ENCODE data around the gene SYNC. TPM values are rescaled to one million over a fixed set of nuclear protein-coding genes. Genes with fewer than 3 reads are reported as not detected.
A peak's percentile ranks its signal among the peaks of the same experiment; 100 is the strongest.
"Not testable (repeated sequence)": the region's sequence is repeated elsewhere in the genome, so short reads cannot be mapped to it uniquely, and the experiment has no call there.

SYNC gene
- total RNA-seq, 2 experiments from 2014 or later = not detected

DNA sequence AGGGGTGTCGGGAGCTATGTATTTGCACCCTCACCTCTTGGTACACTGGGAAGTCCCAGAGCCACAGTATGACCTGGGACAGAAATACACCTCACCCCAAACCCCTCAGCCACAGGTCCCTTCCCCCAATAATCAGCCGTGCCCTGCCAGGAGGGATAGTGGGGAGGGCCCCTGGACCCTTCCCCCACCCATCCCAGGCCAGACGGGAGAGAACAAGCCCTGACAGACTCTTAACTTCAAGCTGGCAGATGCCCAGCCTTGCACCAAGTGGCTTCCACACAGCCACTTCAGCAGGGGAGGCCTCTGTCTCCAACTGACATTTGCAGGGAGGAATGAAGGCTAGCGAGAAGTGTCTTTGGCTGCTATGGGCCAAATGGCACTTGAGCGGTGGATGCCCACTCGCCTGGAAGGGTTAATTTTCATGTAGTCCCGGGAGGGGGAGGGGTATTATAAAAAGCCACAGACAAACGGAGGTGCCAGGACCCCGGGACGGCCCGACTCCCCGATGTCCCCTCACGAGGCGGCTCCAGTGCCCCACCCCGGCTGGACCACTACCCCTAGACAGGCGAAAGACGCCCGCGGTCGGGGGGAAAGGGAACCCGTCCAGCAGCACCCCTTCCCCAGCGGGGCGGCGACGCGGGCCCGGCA is 495 bp downstream of the SYNC start:
- CTCF ChIA-PET = interaction anchor here (2.1 kb wide), 1 partner anchor 10 kb away, joined by 9 read pairs; no protein-coding TSS in a partner anchor
- Mint-ChIP-seq H3K4me3 (no peak overlapping the region), H3K36me3 (no peaks in the 10 kb centered on the region), H3K4me1 (ENCODE audit: low read depth) (peaks cover 9% of the 10 kb centered on the region), H3K27me3 (peaks cover 29% of the 10 kb centered on the region), H3K27ac (no peak overlapping the region), H3K9me3 (no peaks in the 10 kb centered on the region)
- intact Hi-C loops (cut with micrococcal nuclease) = no loop called here
- POLR2A ChIA-PET = no interaction called here
- DNase-seq = no peak

DNA sequence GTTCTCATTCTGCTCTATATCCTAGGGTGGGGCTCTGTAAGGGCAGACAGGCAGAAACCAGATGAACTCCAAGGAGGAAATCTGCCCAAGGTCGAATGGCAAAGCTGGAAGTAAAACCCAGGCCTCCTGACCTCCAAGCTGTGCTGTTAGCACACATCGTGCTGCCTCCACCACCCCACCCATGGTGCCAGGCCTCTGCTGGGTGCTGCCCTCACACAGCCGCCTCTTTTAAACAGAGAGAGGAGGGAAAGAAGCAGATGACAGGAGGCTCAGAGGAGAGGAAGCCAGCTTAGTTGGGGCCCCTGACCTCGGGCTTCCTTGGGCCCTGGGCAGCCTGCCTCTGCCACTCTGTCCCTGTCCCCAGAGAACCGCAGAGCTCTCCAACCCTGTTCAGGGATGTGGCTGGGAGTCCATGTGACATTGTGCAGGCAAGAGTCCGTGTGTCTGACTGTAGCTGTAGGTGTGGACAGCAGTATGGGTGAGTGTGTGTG is 1.1 kb downstream of the SYNC start:
- H3K27ac Mint-ChIP-seq = no peak overlapping the region
- H3K9me3 Mint-ChIP-seq = no peaks in the 10 kb centered on the region
- POLR2A ChIA-PET = no interaction called here
- no peak overlapping the region for H3K4me3 Mint-ChIP-seq
- intact Hi-C loops (cut with micrococcal nuclease) = no loop called here
- peaks cover 29% of the 10 kb centered on the region for H3K27me3 Mint-ChIP-seq
- CTCF ChIA-PET = interaction anchor here (0.6 to 2.1 kb wide), 2 partner anchors 11 to 176 kb away, joined by 3 to 9 read pairs; no protein-coding TSS in a partner anchor
- H3K4me1 Mint-ChIP-seq (ENCODE audit: low read depth) = peaks cover 9% of the 10 kb centered on the region
- DNase-seq = no peak
- H3K36me3 Mint-ChIP-seq = no peaks in the 10 kb centered on the region

DNA sequence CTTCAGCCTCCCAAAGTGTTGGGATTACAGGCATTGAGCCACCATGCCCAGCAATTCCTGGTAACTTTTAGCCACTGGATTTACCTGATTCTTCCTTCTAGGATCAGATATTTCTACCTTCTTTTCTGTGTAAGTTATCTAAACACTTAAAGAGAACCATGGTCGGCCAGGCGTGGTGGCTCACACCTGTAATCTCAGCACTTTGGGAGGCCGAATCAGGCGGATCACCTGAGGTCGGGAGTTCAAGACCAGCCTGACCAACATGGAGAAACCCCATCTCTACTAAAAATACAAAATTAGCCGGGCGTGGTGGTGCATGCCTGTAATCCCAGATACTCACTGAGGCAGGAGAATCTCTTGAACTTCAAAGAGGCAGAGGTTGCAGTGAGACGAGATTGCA is 5.6 kb downstream of the SYNC start:
- H3K27ac Mint-ChIP-seq; DNase-seq; intact Hi-C loops (cut with micrococcal nuclease); H3K36me3 Mint-ChIP-seq; H3K9me3 Mint-ChIP-seq; H3K4me1 Mint-ChIP-seq (ENCODE audit: low read depth); H3K27me3 Mint-ChIP-seq; CTCF ChIA-PET; POLR2A ChIA-PET; H3K4me3 Mint-ChIP-seq: not testable (repeated sequence)

DNA sequence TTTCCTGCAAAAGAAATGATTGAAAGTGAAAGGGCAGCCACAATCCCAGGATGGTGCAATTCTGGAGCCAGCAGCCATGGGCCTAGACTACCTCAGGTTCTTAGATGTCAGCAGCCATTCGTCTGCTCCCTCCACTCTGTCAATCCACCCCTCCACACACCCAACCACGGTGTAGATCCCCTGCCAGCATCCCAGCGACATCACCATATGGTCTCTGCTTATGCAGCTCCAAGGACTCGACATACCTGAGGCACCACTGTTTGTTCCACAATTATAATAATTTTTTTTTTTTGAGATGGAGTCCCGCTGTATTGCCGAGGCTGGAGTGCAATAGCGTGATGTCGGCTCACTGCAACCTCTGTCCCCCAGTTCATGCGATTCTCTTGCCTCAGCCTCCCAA is 6.5 kb downstream of the SYNC start:
- intact Hi-C loops (cut with micrococcal nuclease) = no loop called here
- H3K4me1 Mint-ChIP-seq (ENCODE audit: low read depth) = peaks cover 2% of the 10 kb centered on the region
- H3K27ac Mint-ChIP-seq = no peak overlapping the region

DNA sequence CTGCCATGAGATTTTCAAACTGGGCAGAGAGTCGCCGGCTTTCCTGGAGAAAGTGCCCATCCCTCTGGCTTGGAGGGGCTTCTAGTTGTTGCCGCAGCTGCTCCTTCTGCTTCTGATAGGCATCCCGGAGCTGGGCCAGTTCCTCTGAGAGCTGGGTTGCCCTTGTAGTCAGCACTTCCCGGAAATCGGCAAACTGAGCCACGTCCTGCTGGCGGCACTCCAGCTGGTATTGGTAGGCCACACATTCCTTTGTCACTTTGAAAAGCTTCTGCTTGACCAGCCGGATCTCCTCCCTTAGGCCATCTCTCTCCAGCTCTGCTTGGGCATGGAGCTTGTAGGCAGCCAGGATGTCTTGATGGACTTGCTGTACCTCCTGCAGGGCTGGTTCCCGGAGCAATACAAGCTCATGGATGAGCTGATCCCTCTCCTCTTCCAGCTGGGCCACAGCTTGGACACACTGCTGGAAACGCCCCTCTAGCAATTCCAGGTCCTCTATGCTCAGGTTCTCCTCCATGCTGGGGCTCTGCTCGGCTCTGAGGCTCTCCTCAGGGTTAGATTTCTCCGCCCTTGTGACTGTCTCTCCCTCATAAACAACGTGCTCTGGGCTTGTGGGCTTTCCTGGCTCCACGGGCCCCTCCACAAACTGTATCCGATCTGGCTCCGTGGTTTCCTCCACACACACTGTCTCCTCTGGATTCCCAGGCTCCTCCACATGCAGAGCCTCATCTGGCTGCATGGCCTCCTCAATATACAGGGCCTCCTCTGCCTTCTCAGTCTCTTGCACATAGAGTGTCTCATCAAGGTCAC is 7.3 kb downstream of the SYNC start:
- H3K4me1 Mint-ChIP-seq (ENCODE audit: low read depth) = peaks cover 2% of the 10 kb centered on the region
- no peak overlapping the region for H3K27ac Mint-ChIP-seq
- H3K4me3 Mint-ChIP-seq = no peak overlapping the region
- intact Hi-C loops (cut with micrococcal nuclease) = no loop called here
- no peaks in the 10 kb centered on the region for H3K9me3 Mint-ChIP-seq
- no peaks in the 10 kb centered on the region for H3K27me3 Mint-ChIP-seq
- no peaks in the 10 kb centered on the region for H3K36me3 Mint-ChIP-seq
- POLR2A ChIA-PET = no interaction called here
- CTCF ChIA-PET = interaction anchor here (0.6 to 1.4 kb wide), 3 partner anchors 17 to 817 kb away, joined by 3 to 5 read pairs (median 4); no protein-coding TSS in a partner anchor
- DNase-seq = no peak

More for the DNA sequence above, 6.5 kb downstream of the SYNC start:
- Mint-ChIP-seq H3K9me3 (no peaks in the 10 kb centered on the region), H3K27me3 (no peaks in the 10 kb centered on the region), H3K4me3 (no peak overlapping the region), H3K36me3 (no peaks in the 10 kb centered on the region)
- no peak for DNase-seq
- ChIA-PET POLR2A (no interaction called here), CTCF (interaction anchor here (0.6 to 1.4 kb wide), 2 partner anchors 16 to 818 kb away, joined by 3 to 5 read pairs; no protein-coding TSS in a partner anchor)

DNA sequence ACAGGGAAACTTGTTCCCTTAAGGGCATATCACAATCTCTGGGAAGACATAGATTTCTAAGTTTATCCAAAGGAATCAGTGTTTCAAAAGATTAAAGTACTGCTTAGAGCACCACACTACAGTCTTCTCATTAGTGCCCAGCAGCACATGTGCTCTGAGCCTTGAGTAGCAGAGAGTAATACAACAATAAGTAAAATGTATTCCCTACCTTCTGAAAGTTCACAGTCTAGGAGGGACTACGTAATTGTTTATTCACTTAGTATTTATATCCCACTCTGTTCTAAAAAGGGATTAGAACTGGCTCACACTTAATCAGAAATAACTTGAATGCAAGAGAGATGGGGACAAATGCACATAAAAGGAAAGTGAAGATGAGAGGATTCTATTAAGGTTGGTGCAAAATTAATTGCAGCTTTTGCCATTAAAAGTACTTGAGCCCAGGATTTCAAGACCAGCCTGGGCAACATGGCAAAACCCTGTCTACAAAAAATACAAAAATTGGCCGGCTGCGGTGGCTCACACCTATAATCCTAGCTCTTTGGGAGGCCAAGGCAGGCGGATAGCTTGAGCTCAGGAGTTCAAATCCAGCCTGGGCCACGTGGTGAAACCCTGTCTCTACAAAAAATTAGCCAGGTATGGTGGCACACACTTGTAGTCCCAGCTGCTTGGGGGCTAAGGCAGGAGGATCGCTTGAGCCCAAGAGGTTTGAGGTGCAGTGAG is 9.0 kb downstream of the SYNC start:
- POLR2A ChIA-PET = no interaction called here
- DNase-seq = no peak
- intact Hi-C loops (cut with micrococcal nuclease) = no loop called here
- no peak overlapping the region for H3K4me3 Mint-ChIP-seq
- no peaks in the 10 kb centered on the region for H3K9me3 Mint-ChIP-seq
- H3K4me1 Mint-ChIP-seq (ENCODE audit: low read depth) = peaks cover 2% of the 10 kb centered on the region
- CTCF ChIA-PET = interaction anchor here (0.8 kb wide), 1 partner anchor 19 kb away, joined by 3 read pairs; no protein-coding TSS in a partner anchor
- no peak overlapping the region for H3K27ac Mint-ChIP-seq
- H3K27me3 Mint-ChIP-seq = no peaks in the 10 kb centered on the region
- H3K36me3 Mint-ChIP-seq = no peaks in the 10 kb centered on the region

DNA sequence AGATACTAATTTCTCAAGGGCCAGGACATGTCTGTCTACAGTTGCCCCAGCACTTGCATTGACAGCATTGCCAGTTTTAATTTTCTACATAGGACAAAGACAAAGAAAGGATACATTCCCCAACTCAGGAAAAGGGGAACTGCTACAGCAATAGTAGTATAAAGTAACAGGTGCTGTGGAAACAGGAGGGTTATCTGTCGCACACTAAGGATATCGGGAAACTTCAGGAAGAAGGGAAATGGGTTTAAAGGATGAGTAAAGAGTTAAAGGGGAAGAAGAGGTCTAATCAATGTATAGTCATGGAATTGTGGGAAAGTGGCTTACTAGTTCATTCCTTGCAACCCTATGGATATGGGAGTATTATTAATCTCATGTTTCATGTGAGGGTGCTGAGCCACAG is 16.2 kb downstream of the SYNC start:
- POLR2A ChIA-PET = no interaction called here
- no peak for DNase-seq
- Mint-ChIP-seq H3K27me3 (no peaks in the 10 kb centered on the region), H3K27ac (peak overlapping the region; percentile 38), H3K9me3 (no peaks in the 10 kb centered on the region), H3K36me3 (peaks cover 20% of the 10 kb centered on the region), H3K4me1 (ENCODE audit: low read depth) (peaks cover 12% of the 10 kb centered on the region), H3K4me3 (no peak overlapping the region)
- intact Hi-C loops (cut with micrococcal nuclease) = no loop called here
- CTCF ChIA-PET = interaction anchor here (1.6 kb wide), 1 partner anchor 26 kb away, joined by 5 read pairs; no protein-coding TSS in a partner anchor

DNA sequence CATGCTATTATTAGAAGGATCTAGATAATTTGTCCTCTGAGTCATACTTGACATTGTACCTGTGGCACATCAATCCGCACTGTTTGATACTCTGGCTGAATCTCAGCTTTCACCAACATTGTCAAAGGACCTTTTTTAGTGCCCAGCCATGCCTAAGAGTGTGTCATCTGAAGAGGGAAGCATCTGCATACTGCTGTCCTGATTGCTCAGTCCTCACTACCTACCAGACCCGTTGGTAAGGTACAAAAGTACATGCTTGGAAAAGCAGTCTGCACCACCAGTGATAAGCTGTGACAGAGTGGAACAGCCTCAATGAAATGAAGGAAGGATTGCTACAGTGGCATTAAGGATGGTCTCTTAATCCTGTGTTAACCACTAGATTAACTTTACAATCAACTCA is 17.1 kb downstream of the SYNC start:
- Mint-ChIP-seq H3K36me3 (peaks cover 29% of the 10 kb centered on the region), H3K27me3 (no peaks in the 10 kb centered on the region), H3K9me3 (no peaks in the 10 kb centered on the region), H3K4me3 (no peak overlapping the region), H3K4me1 (ENCODE audit: low read depth) (peaks cover 12% of the 10 kb centered on the region), H3K27ac (no peak overlapping the region)
- POLR2A ChIA-PET = no interaction called here
- CTCF ChIA-PET = interaction anchor here (1.2 to 1.6 kb wide), 2 partner anchors 27 to 165 kb away, joined by 3 to 5 read pairs; no protein-coding TSS in a partner anchor
- no peak for DNase-seq
- intact Hi-C loops (cut with micrococcal nuclease) = no loop called here

DNA sequence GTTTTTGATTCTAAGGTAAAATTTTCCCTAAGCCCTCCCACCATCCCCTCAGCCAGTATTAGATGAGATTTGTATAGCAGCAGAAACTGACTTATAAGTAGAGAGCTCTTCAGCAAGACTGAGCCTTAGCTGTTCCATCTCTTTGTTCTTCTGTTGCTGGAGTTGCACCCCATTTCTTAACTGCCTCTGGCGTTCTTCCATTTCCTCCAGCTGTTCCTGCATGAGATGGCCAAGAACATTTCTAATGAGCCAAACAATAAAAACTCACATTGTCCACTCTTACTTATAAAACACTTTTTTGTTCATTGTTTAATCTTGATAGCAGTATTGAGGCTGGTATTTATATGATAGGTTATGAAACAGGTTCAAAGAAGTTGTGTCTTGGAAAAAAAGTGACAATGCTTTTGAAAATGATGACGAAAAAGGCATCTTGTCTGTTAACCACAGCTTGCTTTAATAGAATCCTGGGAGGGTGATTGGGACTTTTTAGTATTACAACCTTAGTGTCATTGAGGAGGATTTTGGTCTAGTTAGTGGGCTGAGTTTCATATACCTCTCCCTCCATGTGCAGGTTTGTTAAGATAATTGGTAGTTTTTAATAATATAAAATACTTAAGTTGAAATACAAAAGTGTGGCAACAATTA is 18.3 kb downstream of the SYNC start:
- intact Hi-C loops (cut with micrococcal nuclease) = loop anchor here (5.0 kb wide), 1 partner anchor 62 kb away; no protein-coding TSS in a partner anchor
- ChIA-PET CTCF (no interaction called here), POLR2A (no interaction called here)
- Mint-ChIP-seq H3K27me3 (no peaks in the 10 kb centered on the region), H3K4me1 (ENCODE audit: low read depth) (peaks cover 14% of the 10 kb centered on the region), H3K27ac (peak overlapping the region; percentile 61), H3K4me3 (no peak overlapping the region), H3K9me3 (no peaks in the 10 kb centered on the region), H3K36me3 (peaks cover 39% of the 10 kb centered on the region)
- DNase-seq = no peak

DNA sequence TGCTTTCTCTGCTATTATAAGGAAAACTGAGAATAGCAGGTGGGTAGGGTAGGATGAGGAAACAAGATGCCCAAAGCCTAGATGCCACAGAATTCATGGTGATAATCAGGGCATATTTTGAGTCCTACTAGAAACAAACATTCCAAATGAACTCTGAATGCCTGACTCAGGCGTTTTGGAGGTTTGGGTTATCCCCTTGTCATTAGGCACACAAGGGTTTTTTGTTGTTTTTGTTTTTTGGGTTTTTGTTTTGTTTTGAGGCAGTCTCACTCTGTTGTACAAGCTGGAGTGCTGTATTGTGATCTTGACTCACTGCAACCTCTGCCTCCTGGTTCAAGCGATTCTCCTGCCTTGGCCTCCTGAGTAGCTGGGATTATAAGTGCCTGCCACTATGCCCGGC is 19.2 kb downstream of the SYNC start:
- Mint-ChIP-seq H3K4me3 (no peak overlapping the region), H3K36me3 (peaks cover 40% of the 10 kb centered on the region), H3K4me1 (ENCODE audit: low read depth) (peaks cover 14% of the 10 kb centered on the region), H3K27ac (peak overlapping the region; percentile 61), H3K9me3 (no peaks in the 10 kb centered on the region), H3K27me3 (no peaks in the 10 kb centered on the region)
- DNase-seq = no peak
- ChIA-PET POLR2A (no interaction called here), CTCF (no interaction called here)
- intact Hi-C loops (cut with micrococcal nuclease) = loop anchor here (5.0 kb wide), 1 partner anchor 61 kb away; no protein-coding TSS in a partner anchor

DNA sequence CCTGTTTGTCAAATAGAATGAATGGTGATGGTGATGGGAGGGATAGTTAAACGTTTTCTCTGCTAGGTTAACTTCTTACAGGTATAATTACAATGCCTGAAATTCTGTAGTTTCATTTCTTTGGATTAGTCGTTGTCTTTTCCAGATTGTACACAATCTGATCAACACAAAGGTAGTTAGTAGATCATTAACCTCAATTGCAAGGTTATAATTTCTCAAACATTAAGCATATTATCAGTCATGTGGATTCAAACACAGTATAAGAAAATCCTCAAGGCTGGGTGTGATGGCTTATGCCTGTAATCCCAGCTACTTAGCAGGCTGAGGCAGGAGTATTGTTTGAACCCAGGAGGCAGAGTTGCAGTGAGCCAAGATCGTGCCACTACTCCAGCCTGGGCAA is 20.6 kb downstream of the SYNC start:
- Mint-ChIP-seq H3K4me1 (ENCODE audit: low read depth) (peaks cover 14% of the 10 kb centered on the region), H3K4me3 (no peak overlapping the region), H3K36me3 (peaks cover 51% of the 10 kb centered on the region), H3K9me3 (no peaks in the 10 kb centered on the region), H3K27me3 (no peaks in the 10 kb centered on the region), H3K27ac (no peak overlapping the region)
- intact Hi-C loops (cut with micrococcal nuclease) = loop anchor here (5.0 kb wide), 1 partner anchor 60 kb away; no protein-coding TSS in a partner anchor
- DNase-seq = no peak
- CTCF ChIA-PET = no interaction called here
- POLR2A ChIA-PET = no interaction called here

All from activated CD4-positive, alpha-beta memory T cell treated with anti-CD3 and anti-CD28 coated beads for 36 hours (primary cell).